ENCODE measurements around the gene HTRA3.

HTRA3 gene

DNA sequence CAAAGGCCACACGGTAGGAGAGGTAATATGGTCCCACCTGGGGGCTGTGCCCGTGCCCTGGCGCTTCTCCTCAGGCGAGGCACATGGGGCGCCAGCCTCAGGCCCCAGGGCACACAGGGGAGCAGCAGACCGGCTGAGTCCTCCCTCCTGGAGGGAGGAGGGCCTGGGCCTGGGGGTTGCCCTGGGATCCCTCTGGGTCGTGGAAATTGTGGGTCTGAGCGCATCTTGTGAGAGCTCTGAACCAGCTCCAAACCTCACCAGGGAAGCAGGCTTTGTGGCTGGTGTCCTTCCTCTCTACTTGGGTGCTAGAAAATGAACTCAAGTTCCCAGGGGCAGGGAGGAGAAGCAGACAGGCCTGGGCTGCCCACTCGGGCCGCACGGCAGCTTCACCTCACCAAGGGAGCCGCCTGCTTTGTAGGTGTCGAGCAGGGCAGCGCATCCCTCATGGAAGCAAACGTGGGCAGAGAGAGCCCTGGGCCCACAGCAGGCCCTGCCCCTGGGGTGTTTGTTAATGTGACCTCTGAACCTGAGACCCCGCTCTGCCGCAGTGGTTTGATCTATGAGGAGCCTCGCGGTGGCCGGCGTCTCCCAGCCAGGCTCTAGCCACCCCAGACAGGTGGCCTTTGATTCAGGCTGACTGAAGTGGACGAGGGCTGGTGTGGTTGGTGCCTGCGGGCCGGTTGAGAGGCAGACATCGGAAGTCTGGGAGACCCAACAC, 10.8 kb downstream of the HTRA3 start:
- no peak for DNase-seq (ENCODE audit: low spot score)

DNA sequence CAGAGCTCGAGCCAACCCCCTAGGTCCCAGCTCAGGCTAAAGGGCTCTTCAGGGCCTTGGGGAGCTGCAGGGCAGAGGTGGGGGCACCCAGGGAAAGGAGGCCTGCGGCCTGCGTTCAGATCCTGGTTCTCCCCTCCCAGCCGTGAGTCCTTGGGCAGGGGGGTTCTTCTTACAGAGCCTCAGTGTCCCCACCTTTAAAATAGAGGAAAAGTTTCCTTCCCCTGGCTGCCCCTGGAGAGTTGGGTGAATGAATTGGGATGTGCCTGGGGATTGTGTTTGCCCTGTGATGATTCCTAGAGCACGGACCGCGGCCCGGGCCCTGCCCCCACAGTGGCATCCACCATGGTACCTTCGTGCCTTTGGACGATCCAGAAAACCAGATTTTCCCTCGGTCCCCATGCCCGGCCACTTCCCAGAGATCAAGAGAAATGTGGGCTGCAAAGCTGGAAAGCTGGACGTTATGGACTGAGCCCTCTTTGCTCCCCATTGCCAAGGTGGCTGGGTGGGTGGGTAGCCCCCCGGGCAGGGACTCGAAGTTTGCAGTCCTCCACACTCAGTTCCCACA, 11.4 kb downstream of the HTRA3 start:
- no peak for DNase-seq (ENCODE audit: low spot score)

DNA sequence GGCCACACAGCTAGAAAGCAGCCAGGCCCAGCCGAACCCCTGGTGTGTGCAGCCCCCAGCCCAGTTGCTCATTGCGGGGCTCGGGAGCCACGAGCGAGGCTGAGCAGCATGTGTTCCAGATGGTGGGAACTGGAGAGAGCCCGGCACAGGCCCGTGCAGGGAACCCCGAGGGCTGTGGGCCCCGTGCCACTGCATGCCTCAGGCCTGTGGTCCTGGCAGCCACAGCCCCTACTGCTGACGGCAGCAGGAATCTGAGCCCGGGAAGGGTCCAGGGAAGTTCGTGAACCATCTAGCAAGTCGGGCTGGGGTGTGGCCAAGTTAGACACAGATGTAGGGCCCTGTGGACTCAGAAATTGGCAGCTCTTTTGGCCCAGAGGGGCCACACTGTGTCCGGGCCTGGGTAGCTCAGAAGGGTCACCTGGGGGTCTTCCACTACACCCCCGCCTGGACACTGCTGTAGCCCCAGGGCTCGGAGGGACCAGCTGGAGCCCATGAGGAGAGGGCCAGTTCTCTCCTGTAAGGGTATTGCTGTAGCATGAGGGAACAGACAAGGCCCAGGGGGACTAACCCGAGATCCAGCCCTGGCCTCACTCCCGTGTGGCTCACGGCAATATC, 12.1 kb downstream of the HTRA3 start:
- DNase-seq (ENCODE audit: low spot score): no peak

DNA sequence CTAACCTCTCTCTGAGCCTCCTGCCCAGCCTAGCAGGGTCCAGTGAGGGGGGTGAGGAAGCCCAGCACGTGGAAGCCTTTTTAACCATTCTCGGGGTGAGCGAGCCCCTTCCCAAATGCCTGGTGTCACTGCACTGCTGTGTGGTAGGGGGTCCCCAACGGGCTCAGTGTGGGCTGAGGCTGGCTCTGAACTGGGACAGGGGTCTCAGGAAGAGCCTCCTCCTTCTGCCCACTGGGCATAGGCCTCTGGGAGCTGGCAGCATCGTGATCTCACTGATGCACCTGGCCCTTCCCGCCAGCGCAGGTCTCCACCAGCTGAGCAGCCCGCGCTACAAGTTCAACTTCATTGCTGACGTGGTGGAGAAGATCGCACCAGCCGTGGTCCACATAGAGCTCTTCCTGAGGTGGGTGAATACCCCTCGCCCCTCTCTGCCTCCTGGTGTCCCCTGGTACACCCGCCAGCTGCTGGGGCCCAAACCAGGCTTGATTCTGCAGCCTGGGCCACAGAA, 12.6 kb downstream of the HTRA3 start:
- DNase-seq (ENCODE audit: low spot score): no peak

DNA sequence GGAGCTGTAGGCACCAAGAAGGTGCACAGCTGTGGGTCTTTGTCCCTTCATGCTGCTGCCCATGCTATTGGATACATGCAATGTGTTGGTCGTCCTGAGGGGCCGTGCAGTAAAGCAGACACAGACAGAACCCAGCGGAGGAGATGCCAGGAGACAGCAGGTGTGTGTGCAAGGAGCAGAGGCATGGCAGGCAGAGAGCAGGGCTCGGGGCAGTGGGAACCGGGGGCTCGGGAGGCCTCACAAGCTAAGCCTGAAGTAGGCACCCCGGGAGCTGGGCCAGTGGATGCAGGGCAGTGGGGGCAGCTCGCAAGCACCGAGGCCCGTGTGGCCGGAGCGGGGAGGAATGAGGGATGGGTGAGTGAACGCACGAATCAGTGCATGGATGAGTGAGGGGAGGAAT, 13.2 kb downstream of the HTRA3 start:
- DNase-seq (ENCODE audit: low spot score): no peak

DNA sequence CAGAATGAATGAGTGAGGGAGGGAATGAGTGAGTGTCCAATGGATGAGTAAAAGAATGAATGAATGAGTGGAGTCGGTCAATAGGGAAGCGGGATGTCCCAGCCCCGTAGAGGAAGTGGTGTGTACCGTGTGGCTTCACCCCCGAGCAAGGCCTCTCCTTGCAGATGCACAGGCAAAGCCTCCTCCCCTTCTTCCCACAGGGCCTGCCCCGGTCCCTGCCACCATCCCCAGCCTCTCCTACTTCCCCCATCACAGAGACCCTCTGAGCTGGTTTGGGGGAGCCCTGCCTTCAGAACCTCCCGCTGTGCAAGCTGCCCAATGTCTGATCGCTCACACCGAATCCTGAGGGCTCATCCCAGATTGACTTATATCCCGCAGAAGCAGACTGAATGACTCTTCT, 13.6 kb downstream of the HTRA3 start:
- no peak for DNase-seq (ENCODE audit: low spot score)

DNA sequence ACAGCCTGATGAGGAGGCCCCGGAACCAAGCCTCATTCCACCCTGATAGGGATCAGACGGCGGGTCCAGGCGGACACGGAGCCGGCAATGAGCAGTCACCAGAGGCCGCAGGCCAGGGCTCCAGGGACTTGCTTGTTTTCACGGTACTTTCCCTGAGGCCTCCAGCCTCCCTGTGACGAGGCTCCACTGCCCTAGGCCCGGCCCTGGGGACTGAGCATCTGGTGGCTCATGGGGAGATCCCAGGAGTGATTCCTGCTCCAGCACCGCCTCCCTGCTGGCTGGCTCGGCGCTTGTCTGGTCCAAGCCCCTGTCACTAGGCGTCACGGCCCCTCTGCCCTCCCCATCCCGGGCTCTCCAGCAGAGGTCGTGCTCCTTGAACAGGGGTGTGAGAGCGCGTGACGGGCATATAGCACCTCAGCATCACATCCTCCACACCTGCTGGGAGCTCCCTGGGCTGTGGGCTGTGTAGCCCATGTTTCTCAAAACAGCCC, 14.1 kb downstream of the HTRA3 start:
- no peak for DNase-seq (ENCODE audit: low spot score)

DNA sequence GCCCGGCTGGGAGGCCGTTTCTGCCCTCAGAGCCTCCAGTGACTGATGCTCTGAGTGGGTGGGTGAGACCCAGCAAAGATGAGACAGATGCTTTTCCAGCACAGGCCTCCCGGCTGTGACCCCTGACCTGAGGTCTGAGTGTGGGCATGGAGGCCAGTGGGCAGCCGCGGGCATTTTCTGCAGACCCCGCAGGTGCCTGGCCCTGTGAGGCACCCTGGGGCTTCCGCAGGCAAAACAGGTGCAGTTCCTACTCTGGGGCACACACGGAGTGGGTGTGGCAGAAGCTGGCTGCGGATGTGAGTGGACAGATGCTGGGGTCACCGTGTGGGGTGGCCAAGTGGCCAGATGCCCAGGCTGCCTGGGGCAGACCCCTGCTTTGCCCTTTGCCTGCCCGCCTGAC, 14.8 kb downstream of the HTRA3 start:
- DNase-seq (ENCODE audit: low spot score): no peak

DNA sequence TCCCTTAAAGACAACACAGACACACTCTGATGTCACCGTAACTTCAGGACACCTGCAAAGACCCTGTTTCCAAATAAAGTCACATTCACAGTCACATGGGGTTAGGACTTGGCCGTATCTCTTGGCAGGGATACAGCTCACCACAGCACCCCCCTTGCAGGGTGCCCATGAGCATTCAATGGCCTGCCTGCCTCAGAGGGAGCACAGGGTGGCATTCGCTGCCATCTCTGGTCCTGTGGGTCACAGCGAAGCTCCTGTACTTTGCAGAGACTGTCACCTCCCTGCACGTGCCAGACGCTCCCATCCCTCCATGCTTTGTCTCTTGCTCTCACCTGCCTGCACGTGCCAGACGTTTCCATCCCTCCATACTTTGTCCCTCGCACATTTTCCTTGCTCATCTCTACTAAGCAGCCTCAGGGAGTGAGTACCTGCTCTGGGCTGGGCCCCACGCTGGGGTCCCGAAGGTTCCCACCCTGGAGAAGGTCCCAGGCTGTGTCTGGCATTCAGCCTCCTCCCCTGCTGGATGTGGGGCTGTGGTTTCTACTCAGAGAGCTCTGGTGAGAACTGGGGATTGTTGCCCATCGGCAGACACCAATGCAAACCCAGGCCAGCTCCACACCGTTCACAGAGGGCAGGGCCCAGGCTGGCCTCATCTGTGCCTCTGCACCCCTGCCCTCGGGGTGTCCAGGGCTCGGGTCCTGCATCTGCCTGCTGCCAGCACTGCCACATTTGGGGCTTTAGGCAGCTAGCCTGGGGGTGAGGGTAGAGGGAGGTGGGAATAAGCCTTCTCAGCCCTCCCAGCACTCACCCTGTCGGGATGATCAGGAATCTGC, 15.8 kb downstream of the HTRA3 start:
- DNase-seq (ENCODE audit: low spot score): no peak

DNA sequence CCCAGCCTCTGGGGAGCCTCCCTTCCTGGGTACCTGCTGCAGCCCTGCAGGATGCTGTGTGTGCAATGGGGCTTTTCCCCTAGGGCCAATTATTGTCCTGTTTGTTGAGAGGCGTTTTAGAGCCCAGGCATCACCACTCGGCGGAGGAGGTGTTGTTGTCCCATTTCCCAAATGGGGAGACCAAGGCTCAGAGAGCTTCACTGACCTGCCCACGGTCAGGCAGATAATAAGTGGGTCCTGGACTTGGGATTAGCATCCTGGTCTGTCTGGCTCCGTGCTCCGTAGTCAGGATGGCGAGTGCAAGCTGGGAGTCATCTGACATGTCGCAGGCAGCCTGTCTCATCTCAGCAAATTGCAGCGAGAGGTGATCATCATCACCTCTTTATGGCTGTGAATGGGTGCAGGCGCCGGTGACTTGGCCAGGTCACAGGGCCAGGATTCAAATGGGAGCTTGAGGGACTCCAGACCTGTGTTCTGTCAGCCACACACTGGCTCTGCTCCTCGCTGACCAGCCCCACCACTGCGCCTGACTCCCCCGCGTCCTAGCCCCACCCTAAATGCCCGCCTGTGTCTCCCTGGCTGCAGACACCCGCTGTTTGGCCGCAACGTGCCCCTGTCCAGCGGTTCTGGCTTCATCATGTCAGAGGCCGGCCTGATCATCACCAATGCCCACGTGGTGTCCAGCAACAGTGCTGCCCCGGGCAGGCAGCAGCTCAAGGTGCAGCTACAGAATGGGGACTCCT, 16.6 kb downstream of the HTRA3 start:
- no peak for DNase-seq (ENCODE audit: low spot score)

DNA sequence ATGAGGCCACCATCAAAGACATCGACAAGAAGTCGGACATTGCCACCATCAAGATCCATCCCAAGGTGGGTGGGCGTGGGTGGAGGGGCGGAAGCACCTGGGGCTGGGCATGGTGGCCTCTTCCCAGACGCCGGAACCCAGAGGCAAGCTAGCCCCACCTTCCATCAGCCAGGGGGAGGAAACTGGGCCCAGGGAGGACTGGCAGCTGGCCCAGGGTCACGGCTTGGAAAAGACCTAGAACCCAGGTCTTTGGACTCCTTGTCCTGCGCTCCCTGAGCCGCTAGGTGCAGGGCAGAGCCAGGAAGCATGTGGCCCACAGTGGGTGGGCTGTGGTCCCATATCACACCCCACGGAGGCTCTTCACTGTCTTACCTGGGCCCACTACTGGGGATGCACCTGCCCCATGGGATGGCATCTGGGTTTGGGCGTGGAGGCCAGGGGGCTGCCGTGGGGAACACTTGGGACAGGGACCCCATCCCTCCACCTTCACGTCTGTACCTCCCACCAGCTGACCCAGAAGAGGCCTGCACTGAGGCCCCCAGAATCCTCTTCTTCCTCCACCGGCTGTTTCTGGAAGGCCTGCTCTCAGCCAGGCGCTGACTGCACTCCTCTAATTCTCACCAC, 17.3 kb downstream of the HTRA3 start:
- no peak for DNase-seq (ENCODE audit: low spot score)

DNA sequence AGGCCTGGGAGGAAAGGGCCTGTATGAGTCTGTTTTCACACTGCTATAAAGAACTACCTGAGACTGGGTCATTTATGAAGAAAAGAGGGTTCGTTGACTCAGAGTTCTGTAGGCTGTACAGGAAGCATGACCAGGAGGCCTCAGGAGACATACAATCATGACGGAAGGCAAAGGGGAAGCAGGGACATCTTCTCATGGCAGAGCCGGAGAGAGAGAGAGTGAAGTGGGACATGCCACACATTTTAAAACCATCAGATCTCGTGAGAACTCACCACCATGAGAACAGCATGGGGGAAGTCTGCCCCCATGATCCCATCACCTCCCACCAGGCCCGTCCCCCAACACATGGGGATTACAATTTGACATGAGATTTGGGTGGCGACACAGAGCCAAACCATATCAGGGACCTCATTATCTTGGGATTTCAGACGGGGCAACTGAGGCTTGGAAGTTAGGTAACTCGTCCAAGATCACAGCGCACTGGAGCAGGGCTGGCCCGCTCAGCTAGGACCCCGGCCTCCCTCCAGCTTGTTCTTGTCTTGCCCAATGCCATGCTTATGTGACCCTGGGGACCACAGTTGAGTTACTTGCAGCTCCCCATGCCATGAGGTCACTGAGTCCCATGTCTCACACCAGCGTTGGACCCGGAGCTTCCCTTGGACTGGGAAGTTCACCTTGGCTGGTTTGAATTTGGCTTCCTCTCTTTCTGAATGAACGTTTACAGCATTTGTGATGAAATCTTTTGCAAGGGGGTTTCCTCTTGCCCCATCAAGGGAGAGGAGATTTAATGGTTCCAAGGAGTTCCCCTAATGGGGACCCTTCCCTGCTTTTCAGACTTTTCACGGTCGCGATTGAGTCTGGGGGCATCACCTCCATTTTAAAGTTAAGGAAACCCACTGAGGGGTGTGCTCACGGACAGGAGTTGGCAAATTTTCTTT, 18.1 kb downstream of the HTRA3 start:
- no peak for DNase-seq (ENCODE audit: low spot score)

DNA sequence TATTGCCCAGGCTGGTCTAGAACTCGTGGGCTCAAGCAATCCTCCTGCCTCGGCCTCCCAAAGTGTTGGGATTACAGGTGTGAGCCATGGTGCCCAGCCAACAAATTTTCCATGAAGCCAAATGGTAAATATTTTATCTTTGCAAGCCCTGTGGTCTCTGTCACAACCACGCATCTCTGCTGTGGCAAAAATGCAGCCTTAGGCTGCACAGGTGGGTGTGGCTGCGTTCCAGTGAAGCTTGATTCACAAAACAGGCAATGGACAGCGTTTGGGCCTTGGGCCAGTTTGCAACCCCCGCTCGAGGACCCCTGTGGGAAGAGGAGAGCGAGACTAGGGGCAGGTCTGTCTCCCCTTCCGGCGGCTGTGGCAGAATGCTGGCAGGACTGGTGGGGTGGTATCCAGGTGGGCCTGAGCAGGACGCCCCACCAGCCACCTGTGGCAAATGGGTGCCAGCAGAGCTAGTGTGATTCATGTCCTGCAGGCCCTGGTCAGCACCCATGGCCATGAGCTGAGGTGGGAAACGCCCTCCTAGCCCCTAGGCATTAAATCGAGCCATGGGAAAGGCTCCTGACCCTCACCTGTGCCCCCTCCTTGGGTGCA, 19.7 kb downstream of the HTRA3 start:
- DNase-seq (ENCODE audit: low spot score): no peak

DNA sequence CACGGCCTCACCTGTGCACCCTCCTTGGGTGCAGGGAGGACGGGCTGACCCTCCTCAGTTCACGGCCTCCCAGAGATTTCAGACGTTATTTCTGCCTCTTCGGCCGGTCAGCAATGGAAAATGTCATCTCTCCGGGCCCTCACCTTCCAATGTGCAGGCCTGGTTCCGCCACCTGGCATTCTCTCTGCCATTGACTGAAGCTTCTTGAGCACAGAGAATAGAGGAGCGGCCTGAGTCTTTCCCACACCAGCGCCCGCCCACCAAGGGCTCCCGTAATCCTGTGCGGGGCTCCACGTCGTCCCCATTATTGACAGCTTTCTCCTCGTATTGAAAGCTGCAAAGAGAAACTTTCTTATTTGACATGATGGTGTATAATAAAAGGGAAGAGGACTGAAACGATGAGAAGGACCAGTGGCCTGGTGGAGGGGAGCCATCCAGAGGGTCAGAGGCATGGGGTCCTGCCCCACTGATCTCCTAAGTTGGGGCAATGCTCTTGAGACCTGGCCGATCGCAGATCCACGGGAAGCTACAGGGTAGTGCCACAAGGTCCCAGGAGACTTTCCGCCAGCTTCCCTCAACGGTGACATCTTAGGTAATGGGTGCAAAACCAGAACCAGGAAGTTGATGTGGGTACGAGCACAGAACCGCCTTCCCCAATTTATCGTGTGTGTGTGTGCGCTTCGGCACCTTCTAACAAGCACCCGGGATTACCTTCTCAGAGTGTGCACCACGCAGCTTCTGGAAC, 20.6 kb downstream of the HTRA3 start:
- DNase-seq (ENCODE audit: low spot score): no peak

DNA sequence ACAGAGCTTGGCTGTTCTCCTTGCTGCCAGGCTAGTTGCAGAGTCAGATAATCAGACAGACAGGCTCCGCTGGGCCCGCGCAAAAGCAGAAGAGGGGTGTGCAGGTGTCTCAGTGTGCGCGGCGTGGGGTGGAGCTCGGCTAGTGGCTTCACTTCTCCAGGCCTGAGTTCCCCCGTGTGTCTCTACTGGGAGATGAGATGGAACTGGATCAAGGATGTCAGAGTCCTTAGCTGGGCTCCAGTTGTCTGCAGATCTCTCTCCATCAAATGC, 21.1 kb downstream of the HTRA3 start:
- DNase-seq (ENCODE audit: low spot score): no peak

DNA sequence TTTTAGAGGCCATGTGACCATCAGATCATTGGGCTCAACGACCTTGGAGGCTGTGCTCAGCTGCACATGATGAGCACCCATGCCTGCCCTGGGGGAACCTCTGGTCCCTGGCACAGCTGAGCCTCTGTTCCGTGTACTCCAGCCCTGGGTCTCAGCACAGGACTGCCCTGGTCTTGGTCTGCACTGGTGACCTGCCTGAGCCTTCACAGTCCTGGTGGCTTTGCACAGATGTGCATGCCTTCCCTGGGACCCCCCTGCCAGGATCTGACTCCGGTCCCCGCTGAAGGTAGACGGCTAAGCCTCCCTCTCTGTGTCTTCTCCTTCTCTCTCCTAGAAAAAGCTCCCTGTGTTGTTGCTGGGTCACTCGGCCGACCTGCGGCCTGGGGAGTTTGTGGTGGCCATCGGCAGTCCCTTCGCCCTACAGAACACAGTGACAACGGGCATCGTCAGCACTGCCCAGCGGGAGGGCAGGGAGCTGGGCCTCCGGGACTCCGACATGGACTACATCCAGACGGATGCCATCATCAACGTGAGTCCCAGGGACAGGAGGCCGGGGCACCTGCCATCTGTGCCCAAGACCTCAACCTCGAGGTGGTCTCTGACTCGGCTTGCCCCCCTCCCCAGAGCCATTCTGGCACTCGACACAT, 21.6 kb downstream of the HTRA3 start:
- no peak for DNase-seq (ENCODE audit: low spot score)

DNA sequence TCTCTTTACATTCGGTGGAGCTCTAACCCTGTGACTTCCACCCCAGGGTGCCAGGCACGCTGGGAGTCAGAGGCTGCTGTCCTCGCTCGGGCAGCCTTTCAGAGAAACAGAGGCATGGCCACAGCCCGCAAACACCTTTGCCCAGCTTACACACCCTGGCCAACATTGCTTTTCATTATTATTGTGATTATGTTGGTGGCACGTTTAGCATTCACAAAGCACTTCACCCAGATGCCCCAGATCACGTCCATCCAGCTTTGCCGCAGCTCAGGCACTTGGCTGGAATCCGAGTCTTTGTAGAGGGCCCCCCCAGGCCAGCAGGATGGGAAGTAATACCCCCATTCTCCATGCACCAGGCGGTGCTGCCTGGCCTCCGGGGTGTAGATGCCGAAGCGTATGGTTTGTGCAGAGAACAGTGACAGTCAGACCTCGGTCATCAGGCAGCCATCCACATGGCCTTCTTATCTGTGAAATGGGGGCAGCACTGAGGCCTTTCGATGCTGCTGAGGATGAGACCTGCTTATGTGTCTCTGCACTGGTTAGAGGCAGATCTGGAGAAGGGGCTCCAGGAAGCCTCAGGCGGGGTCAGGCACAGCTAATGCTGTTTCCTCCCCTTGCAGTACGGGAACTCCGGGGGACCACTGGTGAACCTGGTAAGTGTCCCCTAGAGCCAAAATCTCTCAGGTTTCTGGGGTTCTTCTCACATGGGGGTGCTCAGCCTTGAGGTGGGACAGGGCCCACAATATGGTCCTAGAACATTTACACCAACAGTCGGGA, 22.3 kb downstream of the HTRA3 start:
- DNase-seq (ENCODE audit: low spot score): no peak
